Measurements from ENCODE around the gene CEP170B. TPM values are rescaled to one million over a fixed set of nuclear protein-coding genes. Genes with fewer than 3 reads are reported as not detected.

Gene CEP170B
- total and polyA plus RNA-seq, 2 donors (not counting 3 experiments of a cell fraction or from before 2014, with no cell fraction given), result 13.9 to 38.6 TPM

DNA sequence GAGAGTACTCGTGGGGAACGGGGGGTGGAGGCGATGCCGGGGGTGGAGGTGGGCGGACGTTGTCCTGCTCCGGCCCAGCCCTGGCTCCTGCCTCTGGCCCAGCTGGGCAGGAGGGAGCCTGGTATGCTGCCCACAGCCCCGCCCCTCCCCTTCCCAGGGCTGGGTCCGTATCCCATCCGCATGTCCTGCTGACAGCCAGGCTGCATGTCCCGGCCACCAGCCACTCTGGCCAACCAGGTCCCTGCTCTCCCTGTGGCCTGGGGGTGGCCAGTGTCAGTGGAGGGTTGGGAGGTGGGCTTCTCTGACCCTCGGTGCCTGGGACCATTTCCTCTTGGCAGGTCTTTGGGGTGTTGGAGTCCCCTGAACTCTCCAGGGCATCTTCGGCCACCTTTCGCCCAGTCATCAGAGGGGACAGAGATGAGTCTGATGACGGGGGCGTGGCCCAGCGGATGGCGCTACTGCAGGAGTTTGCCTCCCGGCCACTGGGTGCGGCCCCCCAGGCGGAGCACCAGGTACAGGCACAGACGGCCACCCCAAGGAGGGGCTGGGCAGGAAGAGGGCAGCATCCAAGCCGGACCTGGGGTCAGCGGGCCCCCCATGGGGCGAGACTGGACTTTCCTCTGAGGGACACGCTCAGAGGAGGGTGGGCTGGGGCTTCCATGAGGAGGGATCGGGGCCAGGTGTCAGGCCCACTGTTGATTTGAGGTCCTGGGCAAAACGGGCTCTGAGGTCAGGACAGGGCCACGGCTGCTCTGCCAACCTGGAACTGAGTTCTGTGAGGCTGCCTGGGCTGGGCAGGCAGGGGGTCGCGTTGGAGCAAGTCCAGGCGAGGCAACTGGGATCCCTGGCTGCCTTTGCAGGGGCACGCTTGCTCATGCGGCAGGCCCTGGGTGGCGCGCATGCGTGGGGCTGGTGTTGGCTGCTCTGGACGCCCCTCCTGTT lies 20.2 kb downstream of the CEP170B start:
- CTCF ChIA-PET, result no interaction called here
- no peak for DNase-seq (ENCODE audit: low read depth, low spot score)
- H4K20me1 ChIP-seq (replicated peaks; ENCODE audit: control insufficient read depth, extremely low read depth, insufficient read depth, low read length), result no peaks in the 10 kb centered on the region
- no peaks in the 10 kb centered on the region for H3K79me2 ChIP-seq (ENCODE audit: control insufficient read depth, insufficient read depth, low read length)
- H2AFZ ChIP-seq (ENCODE audit: low read depth, low read length), result no peak overlapping the region
- dilution Hi-C loops (cut with MboI; ENCODE audit: extremely low pct_ligation_motif_present, low sequenced_read_pairs), result no loop called here
- no peaks in the 10 kb centered on the region for H3K4me1 ChIP-seq (ENCODE audit: control insufficient read depth, extremely low read depth, insufficient read depth, low read length)
- peaks cover 3 to 28% of the 10 kb centered on the region in 2 experiments for H3K36me3 ChIP-seq (ENCODE audit: control insufficient read depth in 2 of 2, extremely low read depth in 1 of 2, insufficient read depth in 2 of 2, low read length in 2 of 2)
- POLR2A ChIA-PET, result no interaction called here
- H3K9me3 ChIP-seq (replicated peaks; ENCODE audit: control insufficient read depth, insufficient read depth, low read length), result no peaks in the 10 kb centered on the region
- H3K4me3 ChIP-seq (replicated peaks in 1 of 3; ENCODE audit: insufficient read depth in 1 of 3, low read depth in 1 of 3, low read length in 3 of 3), result no peak overlapping the region
- BruUV-seq (replicated peaks), result no TSS peak
- no peak overlapping the region for H3K4me2 ChIP-seq (ENCODE audit: insufficient read depth, low read length)
- H3K9me1 ChIP-seq (replicated peaks; ENCODE audit: control insufficient read depth, extremely low read depth, insufficient read depth, low read length), result no peaks in the 10 kb centered on the region
- no peak for FAIRE-seq
- no peak overlapping the region for H3K9ac ChIP-seq (replicated peaks; ENCODE audit: extremely low read depth, insufficient read depth, low read length)
- intact Hi-C loops (cut with micrococcal nuclease), result no loop called here
- TF ChIP-seq GATA2 (IDR thresholded peaks at IDR 0.05; ENCODE audit: insufficient read depth, insufficient read length, low read depth, low read length) (no peak), POLR2AphosphoS5 (IDR thresholded peaks at IDR 0.05; ENCODE audit: insufficient read depth, low read depth, low read length) (no peak), MYC (IDR thresholded peaks at IDR 0.05; ENCODE audit: low read depth, low read length) (no peak), JUN (IDR thresholded peaks at IDR 0.05; ENCODE audit: borderline replicate concordance, insufficient read depth, insufficient read length, low read depth) (no peak), MAX (IDR thresholded peaks at IDR 0.05; ENCODE audit: insufficient read depth, insufficient read length) (no peak), FOS (IDR thresholded peaks at IDR 0.05; ENCODE audit: borderline replicate concordance, insufficient read depth, low read length) (no peak), POLR2A (IDR thresholded peaks at IDR 0.05; ENCODE audit: low read depth, low read length) (no peak), EZH2 (IDR thresholded peaks at IDR 0.05; ENCODE audit: borderline replicate concordance, low read depth, low read length, severe bottlenecking) (no peak)
- TF ChIP-seq, protein P1, sequence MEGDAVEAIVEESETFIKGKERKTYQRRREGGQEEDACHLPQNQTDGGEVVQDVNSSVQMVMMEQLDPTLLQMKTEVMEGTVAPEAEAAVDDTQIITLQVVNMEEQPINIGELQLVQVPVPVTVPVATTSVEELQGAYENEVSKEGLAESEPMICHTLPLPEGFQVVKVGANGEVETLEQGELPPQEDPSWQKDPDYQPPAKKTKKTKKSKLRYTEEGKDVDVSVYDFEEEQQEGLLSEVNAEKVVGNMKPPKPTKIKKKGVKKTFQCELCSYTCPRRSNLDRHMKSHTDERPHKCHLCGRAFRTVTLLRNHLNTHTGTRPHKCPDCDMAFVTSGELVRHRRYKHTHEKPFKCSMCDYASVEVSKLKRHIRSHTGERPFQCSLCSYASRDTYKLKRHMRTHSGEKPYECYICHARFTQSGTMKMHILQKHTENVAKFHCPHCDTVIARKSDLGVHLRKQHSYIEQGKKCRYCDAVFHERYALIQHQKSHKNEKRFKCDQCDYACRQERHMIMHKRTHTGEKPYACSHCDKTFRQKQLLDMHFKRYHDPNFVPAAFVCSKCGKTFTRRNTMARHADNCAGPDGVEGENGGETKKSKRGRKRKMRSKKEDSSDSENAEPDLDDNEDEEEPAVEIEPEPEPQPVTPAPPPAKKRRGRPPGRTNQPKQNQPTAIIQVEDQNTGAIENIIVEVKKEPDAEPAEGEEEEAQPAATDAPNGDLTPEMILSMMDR (IDR thresholded peaks at IDR 0.05; ENCODE audit: extremely low read depth in 1 of 2, insufficient read depth in 1 of 2, low read depth in 1 of 2, low read length in 2 of 2), result no peak
- no peaks in the 10 kb centered on the region for H3K27me3 ChIP-seq (ENCODE audit: control insufficient read depth in 2 of 2, insufficient read depth in 2 of 2, low read length in 2 of 2)
- H3K27ac ChIP-seq (ENCODE audit: insufficient read depth, low read depth, low read length), result no peak overlapping the region
